NCI-H774 (cell line): Measurements from ENCODE around the gene CLOCK.
"Not testable (repeated sequence)": the region's sequence is repeated elsewhere in the genome, so short reads cannot be mapped to it uniquely, and the experiment has no call there.

ENCODE experiments used
- DNase-seq: peaks from one replicate; lab custom pipeline; 2025; lab: John Stamatoyannopoulos, UW

CLOCK gene, protein sequence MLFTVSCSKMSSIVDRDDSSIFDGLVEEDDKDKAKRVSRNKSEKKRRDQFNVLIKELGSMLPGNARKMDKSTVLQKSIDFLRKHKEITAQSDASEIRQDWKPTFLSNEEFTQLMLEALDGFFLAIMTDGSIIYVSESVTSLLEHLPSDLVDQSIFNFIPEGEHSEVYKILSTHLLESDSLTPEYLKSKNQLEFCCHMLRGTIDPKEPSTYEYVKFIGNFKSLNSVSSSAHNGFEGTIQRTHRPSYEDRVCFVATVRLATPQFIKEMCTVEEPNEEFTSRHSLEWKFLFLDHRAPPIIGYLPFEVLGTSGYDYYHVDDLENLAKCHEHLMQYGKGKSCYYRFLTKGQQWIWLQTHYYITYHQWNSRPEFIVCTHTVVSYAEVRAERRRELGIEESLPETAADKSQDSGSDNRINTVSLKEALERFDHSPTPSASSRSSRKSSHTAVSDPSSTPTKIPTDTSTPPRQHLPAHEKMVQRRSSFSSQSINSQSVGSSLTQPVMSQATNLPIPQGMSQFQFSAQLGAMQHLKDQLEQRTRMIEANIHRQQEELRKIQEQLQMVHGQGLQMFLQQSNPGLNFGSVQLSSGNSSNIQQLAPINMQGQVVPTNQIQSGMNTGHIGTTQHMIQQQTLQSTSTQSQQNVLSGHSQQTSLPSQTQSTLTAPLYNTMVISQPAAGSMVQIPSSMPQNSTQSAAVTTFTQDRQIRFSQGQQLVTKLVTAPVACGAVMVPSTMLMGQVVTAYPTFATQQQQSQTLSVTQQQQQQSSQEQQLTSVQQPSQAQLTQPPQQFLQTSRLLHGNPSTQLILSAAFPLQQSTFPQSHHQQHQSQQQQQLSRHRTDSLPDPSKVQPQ

DNA sequence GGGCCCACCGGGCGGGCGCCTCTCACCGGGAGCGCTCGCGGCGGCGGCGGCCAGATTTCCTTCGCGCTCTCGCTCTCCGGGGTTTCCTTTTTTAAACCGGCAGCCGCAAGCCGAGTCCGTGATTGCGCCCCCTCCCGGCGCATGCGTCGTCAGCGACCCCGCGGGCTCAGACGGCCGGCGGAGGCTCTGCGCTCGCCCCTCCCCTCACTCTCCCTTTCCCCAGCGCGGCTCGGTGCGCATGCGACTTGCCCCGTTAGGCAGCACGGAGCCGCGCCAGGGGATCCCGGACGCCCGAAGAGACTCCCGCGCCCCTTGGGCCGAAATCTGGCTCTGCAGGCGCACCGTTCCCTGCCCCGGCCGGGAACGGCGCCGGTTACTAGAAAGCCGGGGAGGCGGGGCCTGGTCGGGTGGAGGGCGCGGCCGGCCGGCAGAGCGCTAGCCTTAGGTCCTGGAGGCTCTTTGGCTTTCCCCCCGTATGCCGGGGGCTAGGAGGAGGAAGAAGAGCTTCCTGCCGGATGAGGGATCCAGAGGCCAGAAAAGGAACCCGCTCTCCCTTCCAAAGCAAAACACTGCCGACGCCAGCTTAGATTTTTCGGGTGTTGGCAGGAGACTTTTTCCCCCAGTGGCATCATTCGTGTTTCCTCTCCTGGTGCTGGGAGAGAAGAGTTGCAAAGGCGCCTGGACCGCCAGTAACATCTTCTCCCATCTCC is at the start of gene CLOCK:
CLOCK (minus strand) TSS at position 154 of the 710 bp plus-strand sequence. CDS start 64,124 bp downstream, outside the sequence.
- peak; percentile 88 for DNase-seq

DNA sequence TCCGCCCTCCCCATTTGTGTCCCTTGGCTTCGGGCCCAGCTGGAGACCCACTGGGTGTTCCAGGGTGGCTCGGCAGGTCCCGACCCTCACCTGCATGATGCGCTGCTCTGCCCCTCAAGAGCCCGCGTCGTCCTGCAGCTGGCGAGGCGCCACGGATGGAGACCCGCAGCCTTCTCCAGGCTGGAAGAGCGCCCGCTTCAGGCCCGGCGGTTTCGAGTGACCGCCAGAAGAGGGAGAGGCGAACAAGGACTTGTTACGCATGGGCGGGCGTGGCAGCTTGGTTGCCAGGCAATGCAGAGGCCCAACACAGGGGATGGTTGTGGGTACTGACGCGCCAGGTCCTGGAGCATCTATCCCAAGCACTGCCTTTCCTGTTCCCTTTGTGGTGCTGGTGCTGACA is 45.3 kb upstream of the CLOCK start, which contains the start of gene PDCL2:
PDCL2 (minus strand) TSS at position 232 of the 400 bp plus-strand sequence; CDS start at position 96, 136 bp downstream.
- DNase-seq: no peak

DNA sequence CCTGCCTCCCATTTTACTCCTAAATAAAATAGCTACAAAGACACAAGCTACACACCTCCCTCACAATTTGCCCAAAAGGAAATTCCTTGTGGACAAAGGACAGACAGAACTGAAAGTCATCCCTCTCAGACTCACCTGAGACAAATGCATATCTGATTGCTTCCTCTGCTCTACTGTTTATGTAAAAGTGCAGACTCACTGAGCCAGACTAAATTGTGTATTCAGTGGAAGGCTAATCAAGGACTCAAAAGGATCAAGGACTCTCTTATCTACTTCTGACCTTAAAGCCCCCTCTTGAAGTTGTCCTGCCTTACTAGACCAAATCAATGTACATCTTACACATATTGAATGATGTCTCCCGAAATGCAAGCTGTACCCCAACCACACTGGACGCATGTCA is 41.5 kb upstream of the CLOCK start:
- DNase-seq: no peak

DNA sequence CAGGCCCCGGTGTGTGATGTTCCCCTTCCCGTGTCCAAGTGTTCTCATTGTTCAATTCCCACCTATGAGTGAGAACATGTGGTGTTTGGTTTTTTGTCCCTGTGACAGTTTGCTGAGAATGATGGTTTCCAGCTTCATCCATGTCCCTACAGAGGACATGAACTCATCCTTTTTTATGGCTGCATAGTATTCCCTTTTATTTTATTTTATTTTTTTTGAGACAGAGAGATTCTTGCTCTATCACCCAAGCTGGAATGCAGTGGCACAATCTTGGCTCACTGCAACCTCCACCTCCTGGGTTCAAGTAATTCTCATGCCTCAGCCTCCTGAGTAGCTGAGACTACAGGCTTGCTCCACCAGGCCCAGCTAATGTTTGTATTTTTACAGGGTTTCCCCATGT is 36.1 kb upstream of the CLOCK start:
- DNase-seq: not testable (repeated sequence)

DNA sequence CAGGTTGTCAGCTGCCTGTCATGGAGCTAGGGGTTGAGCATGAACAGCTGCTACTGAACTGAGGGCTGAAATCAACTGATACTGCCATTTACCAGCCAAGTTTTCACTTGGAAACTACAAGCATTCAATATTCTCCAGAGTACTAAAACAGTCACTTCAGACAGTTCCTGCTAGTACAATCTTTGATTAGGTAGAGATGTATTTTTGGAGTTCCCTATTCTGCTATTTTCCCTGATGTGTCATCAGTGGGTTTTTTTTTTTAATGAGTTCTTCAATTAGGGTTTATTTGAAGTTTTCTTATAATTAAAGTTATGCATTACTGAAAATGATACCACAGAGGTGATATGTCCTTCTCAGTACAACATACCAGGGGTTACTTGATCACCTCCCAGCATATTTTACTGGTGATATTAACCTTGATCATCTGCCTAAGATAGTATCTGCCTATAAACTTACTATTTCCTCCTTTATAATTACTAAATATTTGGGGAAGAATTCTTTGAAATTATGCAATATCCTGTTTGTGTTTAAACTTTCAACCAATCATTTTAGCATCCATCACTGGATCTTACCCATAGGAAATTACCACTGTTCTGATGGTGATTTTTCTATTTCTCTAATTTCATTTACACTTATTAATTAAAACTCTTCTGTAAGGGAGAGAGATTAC is 31.8 kb upstream of the CLOCK start:
- DNase-seq: no peak

DNA sequence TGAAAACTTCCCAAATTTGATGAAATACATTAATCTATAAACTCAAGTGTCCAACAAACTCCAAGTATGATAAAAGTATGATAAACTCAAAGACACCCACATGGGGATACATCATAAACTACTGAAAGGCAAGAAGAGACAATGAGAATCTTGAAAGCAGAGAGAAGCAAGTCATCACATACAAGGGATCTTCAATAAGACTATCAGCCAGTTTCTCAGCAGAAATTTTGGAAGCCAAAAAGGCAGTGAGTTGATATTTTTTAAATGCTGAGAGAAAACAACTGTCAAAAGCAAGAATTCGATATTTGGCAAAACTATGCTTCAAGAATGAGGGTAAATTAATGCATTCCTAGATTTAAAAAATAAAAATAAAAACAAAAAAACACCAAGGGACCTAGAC is 28.8 kb upstream of the CLOCK start:
- no peak for DNase-seq

DNA sequence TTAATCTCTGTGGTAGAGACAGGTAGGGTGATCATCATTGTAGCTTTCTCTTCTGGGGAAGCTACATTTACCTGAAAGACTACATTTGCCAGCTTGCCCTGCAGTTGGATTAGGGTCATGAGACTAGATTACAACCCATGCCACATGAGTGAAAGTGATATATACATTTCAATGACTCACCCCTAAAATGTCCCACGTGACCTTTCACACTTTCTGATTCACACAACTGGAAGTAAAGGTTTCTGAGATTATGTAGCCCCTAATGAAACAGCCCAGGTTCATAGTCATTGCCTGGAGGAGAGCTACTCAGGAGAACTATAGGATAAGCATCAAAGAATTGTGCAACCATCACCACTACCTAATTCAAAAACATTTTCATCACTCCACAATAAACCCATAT is 27.5 kb upstream of the CLOCK start:
- DNase-seq: no peak

DNA sequence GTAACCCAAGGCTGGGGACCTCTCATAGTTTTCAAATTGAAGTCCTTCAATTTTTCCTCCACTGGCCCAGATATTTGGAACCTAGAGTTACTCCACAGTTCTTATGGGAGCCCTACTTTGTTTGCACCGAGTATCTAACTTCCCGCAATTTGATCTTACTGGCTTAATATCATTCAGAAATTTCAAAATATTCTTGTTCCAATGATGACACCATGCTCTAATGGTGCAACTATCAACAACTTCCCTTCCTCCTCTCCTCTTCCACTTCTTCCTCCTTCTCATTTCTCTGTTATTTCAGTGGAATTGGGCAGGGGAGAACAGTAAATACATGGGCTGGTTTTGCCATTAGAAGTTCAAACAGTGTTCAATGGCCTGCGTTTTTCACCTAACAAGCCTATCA is 25.1 kb upstream of the CLOCK start:
- DNase-seq: no peak

DNA sequence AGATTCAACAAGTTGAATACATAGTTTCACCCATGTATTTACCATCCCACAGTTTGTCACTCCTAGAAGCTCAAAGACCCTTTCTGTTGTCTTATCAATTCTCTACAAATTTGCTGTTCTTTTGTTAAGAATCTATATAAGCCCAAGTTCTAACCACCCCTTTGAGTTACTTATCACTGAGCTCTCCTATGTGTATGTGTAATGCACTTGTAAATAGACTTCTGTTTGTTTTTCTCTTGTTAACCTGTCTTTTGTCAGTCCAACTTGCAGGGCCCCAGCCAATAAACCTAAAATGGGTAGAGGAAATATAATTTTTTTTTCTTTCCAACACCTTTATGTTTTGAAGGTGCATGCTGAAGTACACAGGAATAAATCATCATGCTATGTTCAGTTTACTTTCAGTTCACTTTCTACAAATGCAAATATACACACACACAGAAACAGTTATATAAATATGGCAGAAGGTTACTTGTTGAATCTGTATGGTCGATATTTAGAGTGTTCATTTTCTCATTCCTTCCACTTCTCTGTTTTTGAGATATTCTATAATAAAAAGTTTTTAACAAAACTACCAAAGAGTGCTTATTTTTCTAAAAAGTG is 22.3 kb upstream of the CLOCK start:
- peak; percentile 8 for DNase-seq

DNA sequence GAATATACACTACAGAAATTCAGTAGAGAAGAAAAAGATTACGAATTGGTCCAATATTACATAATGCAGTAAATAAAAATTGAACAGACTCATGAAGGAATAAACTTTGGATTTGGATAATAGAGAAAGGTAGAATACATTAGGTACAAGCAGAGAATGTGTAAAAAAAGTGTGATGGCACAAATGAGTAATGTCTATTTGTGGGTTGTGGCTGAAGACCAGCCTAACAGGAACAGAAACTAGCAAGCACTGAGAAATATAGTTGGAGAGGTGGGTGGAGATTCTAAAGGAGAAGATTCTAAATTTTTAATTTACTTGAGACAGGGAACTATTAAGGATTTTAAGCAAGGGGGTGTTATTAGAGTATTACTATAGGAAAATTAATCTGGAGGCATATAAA is 15.2 kb upstream of the CLOCK start:
- no peak for DNase-seq

DNA sequence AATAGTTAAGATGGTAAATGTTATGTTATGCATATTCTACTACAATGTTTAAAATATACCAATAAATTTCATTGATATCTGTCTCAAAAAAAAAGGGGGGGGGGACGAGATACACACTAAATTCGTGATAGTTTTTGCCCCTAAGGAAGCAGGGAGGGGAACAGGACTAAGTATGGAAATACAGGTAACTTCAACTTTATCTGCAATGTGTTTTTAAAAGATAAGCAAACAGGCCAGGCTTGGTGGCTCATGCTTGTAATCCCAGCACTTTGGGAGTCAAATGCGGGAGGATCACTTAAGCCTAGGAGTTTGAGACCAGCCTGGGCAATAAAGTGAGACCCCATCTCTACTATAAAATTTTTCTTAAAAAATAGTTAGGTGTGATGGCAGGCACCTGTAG is 13.4 kb upstream of the CLOCK start:
- DNase-seq: no peak

DNA sequence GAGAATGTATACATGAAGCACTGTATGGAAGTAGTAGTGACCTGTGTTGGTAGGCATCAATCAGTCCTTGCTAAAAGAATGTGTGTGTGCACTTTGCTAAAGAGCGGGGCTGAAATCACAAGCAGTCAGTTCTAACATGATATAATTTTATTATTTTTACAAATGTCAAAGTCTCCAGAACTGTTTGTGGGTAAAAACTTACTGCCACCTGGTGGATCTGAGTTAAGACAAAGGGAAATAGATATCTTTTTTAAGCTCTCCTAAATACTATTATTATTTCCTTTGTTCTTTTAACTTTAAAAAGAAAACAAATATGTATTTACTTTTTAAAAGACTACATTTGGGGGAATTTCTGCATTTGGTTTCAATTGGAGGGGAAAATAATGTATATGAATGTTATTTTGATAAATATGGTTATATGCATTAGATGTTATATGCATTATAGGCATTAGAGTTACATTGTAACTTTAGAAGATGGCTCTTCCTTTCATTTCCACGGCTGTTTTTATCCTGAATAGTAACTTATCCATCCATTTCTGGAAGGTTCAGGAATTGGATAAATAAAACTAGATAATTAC is 7.8 kb upstream of the CLOCK start:
- no peak for DNase-seq

DNA sequence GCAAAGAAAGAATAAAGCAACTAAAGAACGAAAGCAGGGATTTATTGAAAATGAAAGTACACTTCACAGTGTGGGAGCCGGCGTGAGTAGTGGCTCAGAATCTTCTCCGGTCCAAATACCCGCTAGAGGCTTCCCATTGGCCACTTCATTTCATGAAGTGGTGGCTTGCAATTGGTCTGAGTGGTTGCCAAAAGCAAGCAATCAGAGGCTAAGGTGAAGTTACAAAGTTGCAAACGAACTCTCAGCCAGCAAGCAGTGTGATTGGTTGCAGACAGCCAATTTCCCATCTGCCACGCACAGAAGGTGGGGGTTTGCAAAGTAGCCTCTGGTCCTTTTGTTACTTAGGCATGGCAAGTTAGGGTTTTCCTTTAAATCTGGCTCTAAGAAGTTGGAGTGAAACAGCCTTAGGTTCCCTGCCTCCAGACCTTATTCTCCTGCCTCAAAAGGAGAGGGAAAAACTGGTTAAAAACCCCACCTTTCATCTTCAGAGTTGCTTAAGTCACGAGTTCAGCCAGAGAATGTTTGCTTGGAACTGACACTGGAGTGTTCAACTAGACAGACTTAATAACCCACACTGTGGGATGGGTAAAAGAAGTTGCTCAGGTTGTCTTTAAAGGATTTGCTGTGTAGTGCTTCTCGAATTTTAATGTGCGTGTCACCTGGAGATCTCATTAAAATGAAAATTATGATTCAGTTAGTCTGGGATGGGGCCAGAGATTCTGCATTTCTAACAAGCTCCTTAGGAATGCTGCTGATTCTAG is 6.9 kb upstream of the CLOCK start:
- DNase-seq: no peak

DNA sequence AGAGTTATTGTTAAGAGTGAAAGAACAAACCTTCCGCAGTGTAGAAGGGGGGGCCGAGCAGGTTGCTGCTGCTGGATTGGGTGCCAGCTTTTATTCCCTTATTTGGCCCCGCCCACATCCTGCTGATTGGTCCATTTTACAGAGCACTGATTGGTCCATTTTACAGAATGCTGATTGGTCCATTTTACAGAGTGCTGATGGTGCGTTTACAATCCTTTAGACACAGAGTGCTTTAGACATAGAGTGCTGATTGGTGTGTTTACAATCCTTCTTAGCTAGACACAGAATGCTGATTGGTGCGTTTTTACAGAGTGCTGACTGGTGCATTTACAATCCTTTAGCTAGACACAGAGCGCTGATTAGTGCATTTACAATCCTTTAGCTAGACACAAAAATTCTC is 5.3 kb upstream of the CLOCK start:
- not testable (repeated sequence) for DNase-seq

DNA sequence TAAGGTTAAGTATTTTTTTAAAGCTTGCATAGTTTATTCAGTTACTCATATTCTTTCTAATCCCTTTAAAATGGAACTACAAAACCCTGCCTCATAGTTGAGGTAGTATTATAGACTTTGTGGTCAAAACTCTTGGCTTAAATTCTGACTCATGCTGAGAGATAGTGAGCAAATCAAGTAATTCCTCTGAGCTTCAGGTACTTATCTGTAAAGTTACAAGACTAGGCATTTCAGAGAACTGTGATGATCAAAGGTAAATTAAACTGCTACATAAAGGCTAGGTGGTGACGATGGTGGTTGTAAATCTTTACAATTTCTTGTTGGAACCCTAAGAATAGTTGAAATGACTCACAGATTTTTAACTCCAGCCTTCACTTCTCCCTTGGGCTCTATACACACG is 3.2 kb upstream of the CLOCK start:
- no peak for DNase-seq

DNA sequence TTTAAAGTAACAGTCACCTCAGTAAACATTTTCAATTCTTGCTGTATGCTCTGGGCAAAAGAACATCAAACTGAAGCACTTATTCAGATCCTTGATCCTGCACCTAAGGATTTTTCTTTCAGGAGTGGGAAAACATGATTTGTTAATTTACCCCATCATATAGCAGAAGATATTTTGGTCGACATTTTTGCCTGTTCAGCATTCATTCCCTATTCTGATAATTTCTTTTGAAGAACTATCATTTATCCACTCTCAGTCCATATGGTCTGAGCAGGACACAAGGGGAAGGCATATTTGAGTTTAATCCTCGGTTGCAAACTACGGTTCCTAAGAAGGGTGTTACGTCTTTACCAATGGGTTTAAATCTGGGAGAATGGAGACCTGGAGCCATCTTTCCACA is 1.2 kb upstream of the CLOCK start:
- DNase-seq: no peak

DNA sequence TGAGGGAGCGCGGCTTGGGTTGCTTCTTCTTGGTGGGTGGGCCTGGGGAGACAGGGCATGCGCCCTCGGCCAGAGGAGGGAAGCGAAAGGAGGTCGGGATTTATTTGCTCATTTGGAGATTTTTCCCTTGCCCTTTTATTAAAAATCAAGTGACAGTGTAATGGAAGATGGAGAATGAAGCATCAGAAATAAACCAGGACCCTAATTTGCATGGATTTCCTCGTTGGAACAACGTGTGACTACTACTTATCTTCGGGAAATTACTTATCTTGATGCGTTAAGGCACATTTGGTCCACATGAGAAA is 709 bp upstream of the CLOCK start:
- DNase-seq: no peak

DNA sequence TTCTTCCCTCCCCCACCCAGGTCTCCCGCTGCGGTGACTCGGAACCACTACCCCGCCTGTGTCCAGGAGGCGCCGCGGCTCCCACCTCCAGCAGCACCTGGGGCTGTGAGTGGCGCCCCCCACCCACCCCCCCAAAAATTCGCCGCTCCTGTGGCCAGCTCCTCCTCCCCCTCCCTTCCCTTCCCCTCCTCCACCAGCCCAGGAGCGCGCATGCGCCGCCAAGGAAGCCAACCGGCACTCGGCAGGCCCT is 278 bp downstream of the CLOCK start:
- no peak for DNase-seq

DNA sequence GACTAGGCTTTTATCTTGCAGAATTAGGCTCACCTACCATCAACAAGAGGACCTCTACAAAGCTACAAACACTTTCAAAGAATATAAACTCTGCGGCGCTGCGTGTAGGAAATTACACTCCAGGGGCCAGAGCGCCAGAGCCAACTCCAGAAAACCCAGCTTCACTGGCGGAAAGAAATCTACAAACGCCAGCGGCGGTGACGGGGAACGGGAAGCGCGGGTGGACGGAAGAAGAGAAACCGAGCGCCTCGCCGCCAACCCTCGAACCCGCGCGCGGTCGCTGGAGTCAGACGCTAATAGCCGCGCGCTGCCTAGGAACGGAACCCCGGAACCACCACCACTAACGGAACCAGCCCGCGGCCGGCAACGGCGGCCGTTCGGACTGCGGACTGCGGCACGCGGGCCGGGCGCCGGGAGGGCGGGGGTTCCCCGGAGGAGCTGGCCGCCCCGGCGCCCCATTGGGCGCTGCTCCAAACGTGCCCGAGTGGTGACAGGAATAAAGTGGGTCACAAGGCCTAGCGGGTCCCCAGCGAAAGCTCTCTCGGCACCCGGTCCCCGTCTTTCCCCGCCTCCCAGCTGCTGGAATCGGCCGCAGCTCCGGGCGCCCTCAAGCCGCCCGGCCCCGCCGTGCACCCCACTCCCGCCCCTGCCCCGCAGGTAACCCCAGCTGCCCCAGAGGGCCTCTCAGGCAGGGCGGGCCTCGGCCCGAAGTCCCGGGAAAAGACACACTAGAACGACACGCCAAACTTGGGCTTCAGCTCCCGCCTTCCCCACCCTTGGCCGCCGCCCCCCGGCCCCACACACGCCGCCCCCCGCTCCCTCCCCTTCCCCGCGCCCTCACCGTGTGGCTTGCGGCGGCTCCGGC is 836 bp downstream of the CLOCK start:
- DNase-seq: peak; percentile 77

DNA sequence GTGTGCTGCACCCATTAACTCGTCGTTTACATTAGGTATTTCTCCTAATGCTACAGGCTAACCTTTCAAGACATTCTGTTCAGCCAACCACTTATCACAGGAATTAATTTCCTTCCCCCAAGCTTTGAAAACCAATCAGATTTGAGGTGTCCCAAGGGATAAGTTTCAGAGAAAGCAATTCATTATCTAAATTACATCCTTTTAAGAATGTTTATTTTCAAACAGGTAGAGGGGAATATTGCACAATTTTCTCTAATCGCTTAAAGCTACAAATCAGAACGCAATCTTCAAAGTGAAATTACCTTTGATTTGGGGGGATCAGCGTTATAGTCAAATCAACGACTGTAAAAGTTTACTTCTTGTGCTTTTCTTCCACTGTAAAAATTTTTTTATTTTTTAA is 1.6 kb downstream of the CLOCK start:
- no peak for DNase-seq
